Neural crest cell (in vitro differentiated cells): ENCODE data around the gene SPAG17. TPM values are rescaled to one million over a fixed set of nuclear protein-coding genes. Genes with fewer than 3 reads are reported as not detected.

Source experiments
- DNase-seq: peaks from one replicate; pipeline ENCODE4 v3.0.0; 2021; ENCODE audit warnings: low read depth, mixed read lengths, low spot score
- H3K27ac Mint-ChIP-seq: one replicate; pipeline ENCODE4 v1.8.0; 2021; ENCODE audit warnings: mild to moderate bottlenecking, mixed read lengths; ENCODE audit not compliant: unreplicated experiment
- H3K27me3 Mint-ChIP-seq: 2 replicates; pipeline ENCODE4 v1.8.0; 2021; ENCODE audit warnings: low read depth, mild to moderate bottlenecking, mixed read lengths
- H3K36me3 Mint-ChIP-seq: 2 replicates; pipeline ENCODE4 v1.8.0; 2021; ENCODE audit warnings: low read depth, mild to moderate bottlenecking, mixed read lengths
- H3K4me1 Mint-ChIP-seq: 2 replicates; pipeline ENCODE4 v1.8.0; 2021; ENCODE audit warnings: mixed read lengths
- H3K4me3 Mint-ChIP-seq: one replicate; pipeline ENCODE4 v1.8.0; 2021; ENCODE audit warnings: mild to moderate bottlenecking, mixed read lengths
- H3K9me3 Mint-ChIP-seq: 2 replicates; pipeline ENCODE4 v1.8.0; 2021; ENCODE audit warnings: mixed read lengths
- CTCF ChIP-seq: fragments of 200-600 bp; sonication (generic); conservative IDR thresholded peaks from 2 replicates; pipeline ENCODE4 v1.5.0; 2021; ENCODE audit warnings: antibody characterized with exemption, mild to moderate bottlenecking
- total RNA-seq: library from RNA; stranded (reverse); gene quantifications from 2 replicates; pipeline ENCODE4 v1.2.1, GENCODE V29; 2021

The SPAG17 gene
- total RNA-seq, 1 donor from 2014 or later: 1.5 TPM

DNA sequence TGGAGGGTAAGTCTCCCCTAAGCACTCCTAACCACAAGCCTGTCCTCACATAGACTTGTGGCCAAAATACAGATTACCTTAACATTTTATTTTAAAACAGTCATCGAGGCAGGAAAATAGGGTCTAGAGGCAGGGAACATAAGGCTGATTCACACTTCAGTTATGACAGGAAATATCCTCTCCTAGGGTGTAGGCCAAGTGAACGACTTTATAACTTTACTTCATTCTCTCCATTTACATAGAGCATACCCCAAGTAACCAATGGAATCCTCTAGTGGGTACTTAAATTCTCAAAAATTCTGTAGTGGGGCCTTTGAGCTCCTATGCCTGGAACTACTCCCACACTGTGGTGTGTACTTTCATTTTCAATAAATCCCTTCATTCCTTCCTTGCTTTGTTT is 142.5 kb downstream of the SPAG17 start:
- no peak for TF ChIP-seq CTCF
- Mint-ChIP-seq H3K27ac (no peak overlapping the region), H3K4me3 (no peak overlapping the region), H3K36me3 (no peaks in the 10 kb centered on the region), H3K9me3 (no peaks in the 10 kb centered on the region), H3K27me3 (no peaks in the 10 kb centered on the region), H3K4me1 (no peaks in the 10 kb centered on the region)
- no peak for DNase-seq

- TF ChIP-seq CTCF: no peak
- Mint-ChIP-seq H3K36me3 (no peaks in the 10 kb centered on the region), H3K27me3 (no peaks in the 10 kb centered on the region), H3K9me3 (no peaks in the 10 kb centered on the region), H3K27ac (no peak overlapping the region), H3K4me3 (no peak overlapping the region), H3K4me1 (no peaks in the 10 kb centered on the region)
- no peak for DNase-seq
Observed at GRCh38 chr1:118039170-118039569, 145.9 kb downstream of the SPAG17 start.

- H3K36me3 Mint-ChIP-seq: no peaks in the 10 kb centered on the region
- H3K4me1 Mint-ChIP-seq: no peaks in the 10 kb centered on the region
- no peak overlapping the region for H3K4me3 Mint-ChIP-seq
- TF ChIP-seq CTCF: no peak
- no peak for DNase-seq
- H3K27me3 Mint-ChIP-seq: no peaks in the 10 kb centered on the region
- no peak overlapping the region for H3K27ac Mint-ChIP-seq
- no peaks in the 10 kb centered on the region for H3K9me3 Mint-ChIP-seq
Observed at GRCh38 chr1:118032883-118033282, 152.1 kb downstream of the SPAG17 start.

DNA sequence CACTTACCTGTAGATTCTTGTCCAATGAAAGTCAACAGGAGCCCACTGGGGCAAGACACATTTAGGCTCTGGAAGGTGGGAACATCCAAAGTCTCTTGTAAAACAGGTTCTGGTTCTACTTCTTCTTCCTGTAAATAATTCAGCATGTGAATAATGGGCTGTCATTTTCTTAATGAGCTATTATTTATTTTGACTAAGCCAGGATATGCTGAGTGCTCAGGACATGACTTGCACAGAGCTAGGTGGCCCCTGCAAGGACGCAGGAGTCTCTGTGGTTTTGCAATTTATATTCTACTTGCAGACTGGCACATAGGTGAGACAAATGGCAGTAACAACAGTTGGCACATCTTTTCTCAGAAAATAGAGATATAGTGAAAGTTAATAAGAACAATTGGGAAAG is 156.8 kb downstream of the SPAG17 start:
- Mint-ChIP-seq H3K27me3 (no peaks in the 10 kb centered on the region), H3K36me3 (no peaks in the 10 kb centered on the region), H3K4me3 (no peak overlapping the region), H3K27ac (no peak overlapping the region), H3K9me3 (no peaks in the 10 kb centered on the region), H3K4me1 (no peaks in the 10 kb centered on the region)
- TF ChIP-seq CTCF: no peak
- no peak for DNase-seq

- no peak for TF ChIP-seq CTCF
- Mint-ChIP-seq H3K4me3 (no peak overlapping the region), H3K4me1 (no peaks in the 10 kb centered on the region)
Observed at GRCh38 chr1:118023199-118023598, 161.8 kb downstream of the SPAG17 start.

DNA sequence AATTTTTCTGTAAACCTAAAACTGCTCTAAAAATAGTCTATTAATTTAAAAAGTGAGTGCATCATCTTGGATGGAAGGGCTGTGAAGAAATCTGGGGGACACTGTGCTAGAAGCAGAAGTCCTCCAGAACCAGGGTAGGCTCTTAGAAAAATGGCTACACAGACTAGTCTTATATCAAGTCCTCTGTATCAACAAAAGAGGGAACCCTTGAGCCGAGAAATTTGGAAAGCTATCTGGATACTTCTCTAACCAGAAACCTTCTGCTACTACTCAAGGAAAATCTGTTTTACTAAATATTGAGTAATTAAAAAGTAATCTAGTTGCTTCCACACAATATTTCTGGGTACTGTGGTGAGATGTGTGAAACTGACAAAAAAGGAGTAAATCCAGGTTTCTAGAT is 163.4 kb downstream of the SPAG17 start:
- no peak for TF ChIP-seq CTCF
- no peak for DNase-seq
- no peaks in the 10 kb centered on the region for H3K4me1 Mint-ChIP-seq
- H3K9me3 Mint-ChIP-seq: no peaks in the 10 kb centered on the region
- H3K27me3 Mint-ChIP-seq: no peaks in the 10 kb centered on the region
- no peak overlapping the region for H3K27ac Mint-ChIP-seq
- no peaks in the 10 kb centered on the region for H3K36me3 Mint-ChIP-seq
- H3K4me3 Mint-ChIP-seq: no peak overlapping the region

More at GRCh38 chr1:118023199-118023598, 161.8 kb downstream of the SPAG17 start:
- no peaks in the 10 kb centered on the region for H3K9me3 Mint-ChIP-seq
- no peaks in the 10 kb centered on the region for H3K27me3 Mint-ChIP-seq
- H3K27ac Mint-ChIP-seq: no peak overlapping the region
- DNase-seq: no peak
- H3K36me3 Mint-ChIP-seq: no peaks in the 10 kb centered on the region
